OCI-LY1 (cell line): ENCODE results near the gene SQSTM1.

ENCODE experiments used
- H2AFZ ChIP-seq: fragments of 200-600 bp; sonication (generic), shearing (Covaris generic); 2 replicates; pipeline ENCODE4 v1.6.0; 2014; ENCODE audit warnings: antibody characterized with exemption, mild to moderate bottlenecking, low read length
- H3F3A ChIP-seq: fragments of 200-600 bp; sonication (generic), shearing (Covaris generic); 2 replicates; pipeline ENCODE4 v1.6.0; 2014; ENCODE audit warnings: mild to moderate bottlenecking, antibody characterized with exemption, low read length, moderate library complexity; ENCODE audit not compliant: insufficient read depth
- H3K27ac ChIP-seq: fragments of 200-600 bp; sonication (generic); 2 replicates; pipeline ENCODE4 v1.5.1; 2014; ENCODE audit warnings: low read length, mixed run types, mild to moderate bottlenecking, low read depth; ENCODE audit not compliant: poor library complexity, severe bottlenecking
- H3K27me3 ChIP-seq: fragments of 200-600 bp; sonication (generic); 2 replicates; pipeline ENCODE4 v1.6.0; 2014; ENCODE audit warnings: antibody characterized with exemption, mild to moderate bottlenecking, low read length, moderate library complexity; ENCODE audit not compliant: insufficient read depth
- H3K36me3 ChIP-seq: fragments of 200-600 bp; sonication (generic); 2 replicates; pipeline ENCODE4 v1.6.1; 2014; ENCODE audit warnings: mild to moderate bottlenecking, antibody characterized with exemption, low read length, moderate library complexity, mixed read lengths; ENCODE audit not compliant: insufficient read depth
- H3K4me1 ChIP-seq: fragments of 200-600 bp; sonication (generic); 2 replicates; pipeline ENCODE4 v1.5.1; 2014; ENCODE audit warnings: mild to moderate bottlenecking, low read length, moderate library complexity; ENCODE audit not compliant: insufficient read depth, severe bottlenecking
- H3K4me2 ChIP-seq: fragments of 200-600 bp; sonication (generic), shearing (Covaris generic); 2 replicates; pipeline ENCODE4 v1.6.1; 2014; ENCODE audit warnings: low read length
- H3K4me3 ChIP-seq: fragments of 200-600 bp; sonication (generic); 2 replicates; pipeline ENCODE4 v1.5.1; 2014; ENCODE audit warnings: low read length, low read depth, mild to moderate bottlenecking, mixed read lengths; ENCODE audit not compliant: poor library complexity, severe bottlenecking
- H3K79me2 ChIP-seq: fragments of 200-600 bp; shearing (Covaris generic); 2 replicates; pipeline ENCODE4 v1.6.1; 2016; ENCODE audit warnings: mixed run types, low read length, mixed read lengths; ENCODE audit not compliant: insufficient read depth
- H3K9ac ChIP-seq: fragments of 200-600 bp; sonication (generic), shearing (Covaris generic); 2 replicates; pipeline ENCODE4 v1.6.1; 2014; ENCODE audit warnings: mild to moderate bottlenecking, low read length, mixed read lengths
- H3K9me2 ChIP-seq: fragments of 200-600 bp; sonication (generic), shearing (Covaris generic); 2 replicates; pipeline ENCODE4 v1.6.1; 2014; ENCODE audit warnings: low read depth, mild to moderate bottlenecking, low read length, mixed read lengths
- H3K9me3 ChIP-seq: fragments of 200-600 bp; shearing (Covaris generic); 2 replicates; pipeline ENCODE4 v1.6.1; 2014; ENCODE audit warnings: low read length, mixed read lengths
- H4K20me1 ChIP-seq: fragments of 200-600 bp; sonication (generic), shearing (Covaris generic); 2 replicates; pipeline ENCODE4 v1.6.0; 2016; ENCODE audit warnings: mild to moderate bottlenecking, low read length; ENCODE audit not compliant: insufficient read depth
- CTCF ChIP-seq: fragments of 200-600 bp; sonication (generic), shearing (Covaris generic); IDR thresholded peaks from 2 replicates; pipeline ENCODE4 v1.5.1; 2017; ENCODE audit warnings: mild to moderate bottlenecking, antibody characterized with exemption, low read length, moderate library complexity, mixed read lengths
- EZH2 ChIP-seq: fragments of 200-600 bp; sonication (generic), shearing (Covaris generic); IDR thresholded peaks from 2 replicates; pipeline ENCODE4 v1.8.0; 2017; ENCODE audit warnings: borderline replicate concordance, mixed run types, mild to moderate bottlenecking, antibody characterized with exemption, low read length, moderate library complexity, mixed read lengths

SQSTM1 gene

GRCh38 chr5:179879690-179880010 lies 58.9 kb downstream of the SQSTM1 start:
- H3K9me2 ChIP-seq, result no peaks in the 10 kb centered on the region
- no peaks in the 10 kb centered on the region for H3K79me2 ChIP-seq
- no peak overlapping the region for H3K9ac ChIP-seq
- H3K4me2 ChIP-seq, result no peak overlapping the region
- no peaks in the 10 kb centered on the region for H3F3A ChIP-seq
- TF ChIP-seq CTCF (no peak), EZH2 (no peak)
- H3K4me3 ChIP-seq, result no peak overlapping the region
- no peaks in the 10 kb centered on the region for H3K27me3 ChIP-seq
- no peaks in the 10 kb centered on the region for H3K4me1 ChIP-seq
- no peaks in the 10 kb centered on the region for H4K20me1 ChIP-seq
- H3K36me3 ChIP-seq, result peaks cover 54% of the 10 kb centered on the region
- no peak overlapping the region for H3K27ac ChIP-seq
- H2AFZ ChIP-seq, result no peak overlapping the region
- peaks cover 20% of the 10 kb centered on the region for H3K9me3 ChIP-seq

DNA sequence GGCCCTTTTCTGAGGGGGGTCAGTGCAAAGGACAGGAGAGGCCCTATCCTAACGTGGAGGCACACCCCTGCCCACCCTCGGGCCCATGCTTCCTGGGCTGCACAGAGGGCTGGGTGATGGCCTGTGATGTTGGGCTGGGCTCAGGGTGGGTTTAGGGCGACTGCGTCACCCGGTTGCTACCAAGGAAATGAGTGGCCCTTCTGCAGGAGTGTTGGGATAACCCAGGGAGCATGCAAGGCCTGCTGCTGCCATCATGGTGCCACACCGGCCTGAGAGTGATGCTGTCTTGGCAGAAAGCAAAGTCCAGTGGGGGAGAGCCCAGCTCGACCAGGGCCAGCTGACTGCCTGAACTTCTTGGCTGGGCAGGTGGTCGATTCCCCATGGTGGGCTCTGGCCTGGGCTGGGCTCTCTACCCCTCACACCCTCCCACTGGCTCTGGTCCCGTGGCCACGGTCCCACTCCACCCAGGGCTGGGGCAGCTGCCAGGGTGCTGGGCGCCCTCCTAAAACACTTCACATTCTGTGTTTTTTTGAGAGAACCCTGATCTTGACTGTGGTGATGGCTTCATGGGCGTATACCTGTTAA lies 59.5 kb downstream of the SQSTM1 start:
- Histone ChIP-seq H3K9ac (no peak overlapping the region), H3K27ac (no peak overlapping the region), H3K9me3 (peaks cover 20% of the 10 kb centered on the region), H3K79me2 (no peaks in the 10 kb centered on the region), H3K4me2 (no peak overlapping the region), H3K36me3 (peaks cover 54% of the 10 kb centered on the region), H3F3A (no peaks in the 10 kb centered on the region), H3K4me3 (no peak overlapping the region), H2AFZ (no peak overlapping the region), H4K20me1 (no peaks in the 10 kb centered on the region), H3K27me3 (no peaks in the 10 kb centered on the region), H3K9me2 (no peaks in the 10 kb centered on the region), H3K4me1 (no peaks in the 10 kb centered on the region)
- TF ChIP-seq CTCF (no peak), EZH2 (no peak)

DNA sequence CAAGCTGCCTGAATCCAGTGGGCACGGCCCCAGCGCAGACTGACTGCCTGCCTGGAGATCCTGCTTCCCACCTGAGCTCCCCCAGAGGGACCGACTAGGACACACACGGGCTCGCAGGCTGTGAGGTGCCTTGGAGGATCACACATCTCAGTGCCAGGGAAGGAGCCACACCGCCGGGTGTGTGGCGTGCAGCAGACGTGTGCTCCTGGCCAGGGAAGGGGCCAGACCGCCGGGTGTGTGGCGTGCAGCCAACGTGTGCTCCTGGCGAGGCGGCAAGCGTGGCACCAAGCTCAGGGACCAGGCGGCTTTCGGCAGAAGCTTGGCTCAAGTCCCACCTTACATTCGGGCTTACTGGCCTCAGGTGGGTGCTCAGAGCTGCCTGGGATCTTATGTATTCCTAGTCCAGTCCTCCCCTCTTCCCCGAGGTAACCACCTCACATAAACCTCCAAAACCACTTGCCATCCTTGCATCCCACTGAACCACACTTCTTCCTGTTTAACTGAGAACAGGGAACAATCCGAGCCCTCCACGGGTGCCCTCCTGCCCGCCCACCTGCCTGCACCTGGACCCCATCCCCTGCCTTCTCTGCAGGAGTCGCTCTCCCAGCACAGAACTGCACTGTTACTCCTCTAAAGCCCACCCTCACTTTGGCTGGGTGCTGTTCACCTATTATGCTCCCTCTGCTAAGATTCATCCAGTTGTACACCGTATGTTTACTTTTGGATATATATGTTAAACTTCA lies 60.3 kb downstream of the SQSTM1 start:
- H4K20me1 ChIP-seq, result no peaks in the 10 kb centered on the region
- no peak overlapping the region for H3K9ac ChIP-seq
- no peaks in the 10 kb centered on the region for H3K4me1 ChIP-seq
- no peak overlapping the region for H3K4me3 ChIP-seq
- H3K27me3 ChIP-seq, result no peaks in the 10 kb centered on the region
- H3K9me3 ChIP-seq, result peaks cover 20% of the 10 kb centered on the region
- no peak overlapping the region for H3K4me2 ChIP-seq
- no peak overlapping the region for H3K27ac ChIP-seq
- H3K36me3 ChIP-seq, result peaks cover 54% of the 10 kb centered on the region
- H3K79me2 ChIP-seq, result no peaks in the 10 kb centered on the region
- no peak for TF ChIP-seq CTCF
- no peak for TF ChIP-seq EZH2
- H3F3A ChIP-seq, result no peaks in the 10 kb centered on the region
- H3K9me2 ChIP-seq, result no peaks in the 10 kb centered on the region
- H2AFZ ChIP-seq, result no peak overlapping the region
